OCI-LY3 (cell line): ENCODE measurements around the gene NHERF2.

Experiments used
- EZH2phosphoT487 ChIP-seq: fragments of 200-600 bp; shearing (Covaris generic); IDR thresholded peaks from 2 replicates; pipeline ENCODE4 v1.6.1; 2018; ENCODE audit warnings: antibody characterized with exemption, mixed run types, low read depth
- TF ChIP-seq, protein P1 (sequence below): fragments of 200-600, 300-600 bp; sonication (generic); IDR thresholded peaks from 2 replicates; pipeline ENCODE4 v1.5.1; 2014; ENCODE audit warnings: antibody characterized with exemption, low read length, low read depth

DNA sequence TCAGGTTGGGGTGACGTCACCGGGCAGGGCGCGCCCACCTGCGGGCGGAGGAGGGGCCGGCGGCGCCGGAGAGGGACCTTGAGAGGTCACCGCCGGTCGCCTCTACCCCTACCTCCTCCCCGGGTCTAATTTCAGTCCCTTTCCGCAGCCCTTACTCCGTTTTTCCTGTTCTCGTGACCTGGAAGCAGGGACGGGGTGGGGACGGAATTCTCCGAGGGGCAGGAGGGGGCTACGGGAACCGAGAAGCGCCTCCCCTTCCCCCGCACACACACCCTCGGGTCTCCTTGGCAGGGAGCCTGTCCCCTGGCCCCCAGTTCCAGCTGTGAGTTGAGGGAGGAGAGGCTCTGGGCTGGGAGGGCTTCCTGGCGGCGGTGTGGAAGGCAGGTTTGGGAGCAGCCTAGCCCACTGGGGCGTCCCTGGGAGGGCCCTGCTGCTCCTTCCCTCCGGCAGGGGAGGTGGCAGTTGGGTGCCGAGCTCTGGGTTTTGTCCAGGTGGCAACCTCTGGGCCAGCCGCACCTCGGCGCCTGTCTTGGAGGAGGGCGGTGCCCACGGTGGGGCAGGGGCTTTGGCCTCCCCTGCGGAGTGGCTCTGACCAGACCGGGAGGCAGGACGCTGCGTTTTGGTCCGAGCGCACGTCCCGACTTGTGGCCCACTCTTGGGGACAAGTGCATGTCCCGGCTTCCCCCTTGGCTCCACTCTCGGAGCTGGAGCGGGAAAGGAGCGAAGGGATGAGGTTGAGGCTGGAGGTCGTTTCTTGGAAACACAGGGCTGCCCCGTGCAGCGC is 36.2 kb upstream of the NHERF2 start:
- TF ChIP-seq, protein P1, sequence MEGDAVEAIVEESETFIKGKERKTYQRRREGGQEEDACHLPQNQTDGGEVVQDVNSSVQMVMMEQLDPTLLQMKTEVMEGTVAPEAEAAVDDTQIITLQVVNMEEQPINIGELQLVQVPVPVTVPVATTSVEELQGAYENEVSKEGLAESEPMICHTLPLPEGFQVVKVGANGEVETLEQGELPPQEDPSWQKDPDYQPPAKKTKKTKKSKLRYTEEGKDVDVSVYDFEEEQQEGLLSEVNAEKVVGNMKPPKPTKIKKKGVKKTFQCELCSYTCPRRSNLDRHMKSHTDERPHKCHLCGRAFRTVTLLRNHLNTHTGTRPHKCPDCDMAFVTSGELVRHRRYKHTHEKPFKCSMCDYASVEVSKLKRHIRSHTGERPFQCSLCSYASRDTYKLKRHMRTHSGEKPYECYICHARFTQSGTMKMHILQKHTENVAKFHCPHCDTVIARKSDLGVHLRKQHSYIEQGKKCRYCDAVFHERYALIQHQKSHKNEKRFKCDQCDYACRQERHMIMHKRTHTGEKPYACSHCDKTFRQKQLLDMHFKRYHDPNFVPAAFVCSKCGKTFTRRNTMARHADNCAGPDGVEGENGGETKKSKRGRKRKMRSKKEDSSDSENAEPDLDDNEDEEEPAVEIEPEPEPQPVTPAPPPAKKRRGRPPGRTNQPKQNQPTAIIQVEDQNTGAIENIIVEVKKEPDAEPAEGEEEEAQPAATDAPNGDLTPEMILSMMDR = no peak
- TF ChIP-seq EZH2phosphoT487 = no peak
